C4-2B (cell line): Measurements from ENCODE around the gene DHRS11.

Source experiments
- H3K27ac ChIP-seq: fragments of 450-650 bp; 2 replicates; pipeline ENCODE4 v1.5.1; 2017
- ZFX ChIP-seq: fragments of 450-650 bp; IDR thresholded peaks from 2 replicates; pipeline ENCODE4 v1.6.1; 2017
- TF ChIP-seq, protein P1 (sequence below): fragments of 450-650 bp; conservative IDR thresholded peaks from 2 replicates; pipeline ENCODE4 v1.5.1; 2017; ENCODE audit warnings: mild to moderate bottlenecking

Gene DHRS11

GRCh38 chr17:36578671-36579070 lies 13.0 kb upstream of the DHRS11 start:
- TF ChIP-seq, protein P1, sequence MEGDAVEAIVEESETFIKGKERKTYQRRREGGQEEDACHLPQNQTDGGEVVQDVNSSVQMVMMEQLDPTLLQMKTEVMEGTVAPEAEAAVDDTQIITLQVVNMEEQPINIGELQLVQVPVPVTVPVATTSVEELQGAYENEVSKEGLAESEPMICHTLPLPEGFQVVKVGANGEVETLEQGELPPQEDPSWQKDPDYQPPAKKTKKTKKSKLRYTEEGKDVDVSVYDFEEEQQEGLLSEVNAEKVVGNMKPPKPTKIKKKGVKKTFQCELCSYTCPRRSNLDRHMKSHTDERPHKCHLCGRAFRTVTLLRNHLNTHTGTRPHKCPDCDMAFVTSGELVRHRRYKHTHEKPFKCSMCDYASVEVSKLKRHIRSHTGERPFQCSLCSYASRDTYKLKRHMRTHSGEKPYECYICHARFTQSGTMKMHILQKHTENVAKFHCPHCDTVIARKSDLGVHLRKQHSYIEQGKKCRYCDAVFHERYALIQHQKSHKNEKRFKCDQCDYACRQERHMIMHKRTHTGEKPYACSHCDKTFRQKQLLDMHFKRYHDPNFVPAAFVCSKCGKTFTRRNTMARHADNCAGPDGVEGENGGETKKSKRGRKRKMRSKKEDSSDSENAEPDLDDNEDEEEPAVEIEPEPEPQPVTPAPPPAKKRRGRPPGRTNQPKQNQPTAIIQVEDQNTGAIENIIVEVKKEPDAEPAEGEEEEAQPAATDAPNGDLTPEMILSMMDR, result no peak
- no peak for TF ChIP-seq ZFX

DNA sequence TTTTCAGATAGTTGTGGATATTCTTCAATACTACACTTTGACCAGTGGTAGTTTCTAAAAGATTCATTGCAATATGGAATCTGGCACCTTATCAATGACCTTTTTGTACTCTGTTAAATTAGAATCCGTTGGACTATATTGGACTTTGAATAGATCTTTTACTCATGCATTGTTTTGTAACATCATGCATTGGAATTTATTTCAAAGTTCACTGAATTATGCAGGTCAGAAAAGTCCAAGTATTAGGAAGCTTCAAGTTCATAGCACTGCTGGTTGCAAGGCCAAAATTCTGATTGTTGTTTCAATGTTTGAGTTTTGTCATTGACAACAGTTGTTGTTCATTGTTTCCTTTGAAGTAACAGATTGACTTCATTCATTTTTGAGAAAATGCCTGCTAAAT lies 7.9 kb upstream of the DHRS11 start:
- TF ChIP-seq, protein P1, result no peak
- TF ChIP-seq ZFX, result no peak
- no peak overlapping the region for H3K27ac ChIP-seq

More at GRCh38 chr17:36578671-36579070, 13.0 kb upstream of the DHRS11 start:
- H3K27ac ChIP-seq, result no peak overlapping the region

- H3K27ac ChIP-seq, result no peak overlapping the region
- no peak for TF ChIP-seq ZFX
- TF ChIP-seq, protein P1, result no peak
These were observed 5.5 kb upstream of the DHRS11 start for GRCh38 chr17:36586138-36586537.

DNA sequence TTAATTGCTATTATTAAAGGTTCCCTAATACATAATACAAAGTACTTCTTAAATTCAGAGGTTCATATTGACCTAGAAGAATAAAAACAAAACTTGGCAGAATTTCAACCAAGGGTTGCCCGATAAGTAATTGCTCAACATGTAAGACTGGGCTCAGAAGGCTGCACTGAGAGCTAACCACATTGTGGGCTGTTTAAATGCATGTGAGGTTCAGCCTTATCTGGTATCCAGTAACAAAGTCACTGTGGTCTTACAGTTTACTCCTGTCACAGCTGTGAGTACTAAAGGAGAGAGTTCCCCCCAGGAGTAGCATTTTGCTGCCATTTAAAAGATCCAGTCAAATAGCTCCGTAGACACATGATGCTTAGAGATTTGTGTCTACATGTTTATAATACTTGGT lies 1.6 kb upstream of the DHRS11 start:
- TF ChIP-seq, protein P1, result no peak
- no peak for TF ChIP-seq ZFX
- no peak overlapping the region for H3K27ac ChIP-seq

GRCh38 chr17:36592316-36592715 lies 637 bp downstream of the DHRS11 start:
- TF ChIP-seq, protein P1, result no peak
- no peak for TF ChIP-seq ZFX
- peak overlapping the region; percentile 87 for H3K27ac ChIP-seq

- TF ChIP-seq, protein P1, result no peak
- no peak for TF ChIP-seq ZFX
- peak overlapping the region; percentile 87 for H3K27ac ChIP-seq
These were observed 1.1 kb downstream of the DHRS11 start for GRCh38 chr17:36592716-36593321.

DNA sequence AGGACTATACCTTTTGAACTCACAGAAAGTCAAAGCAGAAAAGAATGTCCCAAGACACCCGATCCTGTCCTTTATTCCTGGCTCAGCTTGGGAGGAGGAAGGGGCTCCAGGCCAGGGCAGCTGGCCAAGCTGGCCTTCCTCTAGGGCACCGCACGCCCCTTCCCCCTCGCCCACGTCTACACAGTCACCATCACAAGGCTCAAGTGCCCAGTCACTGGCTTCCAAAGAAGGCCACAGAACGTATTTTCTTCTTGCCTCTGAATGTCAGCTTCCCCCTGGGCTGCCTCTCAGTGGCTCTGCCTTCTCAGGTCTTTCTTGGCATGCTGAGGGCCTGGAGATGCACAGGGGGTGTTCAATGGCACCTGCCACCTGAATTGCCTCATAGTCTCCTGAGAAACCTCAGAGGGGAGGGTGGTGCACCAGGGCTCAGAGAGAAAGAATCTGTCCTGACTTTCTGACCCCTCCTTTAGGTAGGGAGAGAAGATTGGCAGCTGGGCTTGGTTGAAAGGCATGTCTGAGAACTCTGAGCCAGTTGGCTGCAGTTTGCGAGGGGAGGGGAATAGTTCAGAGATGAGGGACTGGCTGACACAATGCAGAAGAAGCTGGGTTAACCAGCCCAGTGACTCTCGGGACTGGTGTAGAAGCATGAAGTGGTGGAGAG lies 2.1 kb downstream of the DHRS11 start:
- no peak overlapping the region for H3K27ac ChIP-seq
- TF ChIP-seq, protein P1, result no peak
- no peak for TF ChIP-seq ZFX
